ENCODE data around the gene MTR. TPM values are rescaled to one million over a fixed set of nuclear protein-coding genes. Genes with fewer than 3 reads are reported as not detected.
A peak's percentile ranks its signal among the peaks of the same experiment; 100 is the strongest.

MTR gene
- total and polyA plus RNA-seq, 9 donors, result 14.0 to 30.6 (median 17.9) TPM

DNA sequence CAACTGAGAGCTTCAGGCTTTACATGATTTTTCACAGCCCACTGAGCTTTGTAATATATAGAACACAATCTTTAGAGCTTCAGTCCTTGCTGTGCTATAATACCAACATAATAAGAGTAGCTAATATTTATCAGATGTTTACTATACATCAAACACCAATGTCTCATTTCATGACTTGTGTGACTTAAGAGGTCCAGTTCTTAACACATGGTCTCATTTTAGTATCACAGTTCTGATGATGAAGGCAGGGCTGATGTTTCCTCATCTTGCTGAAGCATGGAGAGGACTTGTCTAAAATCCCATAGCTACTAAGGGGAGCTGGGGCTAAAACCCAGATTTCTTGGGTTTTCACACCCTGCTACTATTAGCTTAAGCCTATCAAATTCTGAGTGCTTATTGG, 5.5 kb downstream of the MTR start:
- Histone ChIP-seq H3K4me3 (ENCODE audit: low read length) (no peak overlapping the region), H3K4me1 (ENCODE audit: control insufficient read depth, insufficient read depth, low read length) (no peaks in the 10 kb centered on the region), H3K27me3 (ENCODE audit: control insufficient read depth, insufficient read depth, low read length) (no peaks in the 10 kb centered on the region), H3K27ac (ENCODE audit: low read length) (no peak overlapping the region), H3K9me3 (replicated peaks; ENCODE audit: control insufficient read depth, low read depth, low read length) (no peaks in the 10 kb centered on the region), H3K36me3 (ENCODE audit: control insufficient read depth, insufficient read depth, low read length) (peaks cover 8% of the 10 kb centered on the region)
- DNase-seq, result no peak

DNA sequence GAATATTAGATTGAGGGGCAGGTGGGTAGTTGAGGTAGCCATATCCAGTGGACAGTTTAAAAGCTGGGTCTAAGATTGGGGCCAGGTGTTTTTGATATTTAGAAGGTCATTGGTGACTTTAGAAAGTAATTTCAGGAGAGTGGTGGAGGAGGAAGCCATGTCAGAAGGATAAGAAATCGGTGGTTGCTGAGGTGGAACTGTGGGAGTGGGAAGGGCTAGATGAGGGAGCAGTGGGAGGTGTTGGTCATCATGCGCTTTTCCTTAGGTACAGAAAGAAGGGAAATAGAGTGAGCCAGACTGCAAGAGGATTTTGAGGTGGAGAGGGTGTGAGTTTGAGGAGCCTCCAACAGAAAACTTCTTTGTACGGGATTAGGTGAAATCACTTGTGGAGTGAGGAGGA, 7.2 kb downstream of the MTR start:
- H3K4me1 ChIP-seq (ENCODE audit: control insufficient read depth, insufficient read depth, low read length), result no peaks in the 10 kb centered on the region
- no peak overlapping the region for H3K4me3 ChIP-seq (ENCODE audit: low read length)
- no peaks in the 10 kb centered on the region for H3K27me3 ChIP-seq (ENCODE audit: control insufficient read depth, insufficient read depth, low read length)
- no peak for DNase-seq
- no peak overlapping the region for H3K27ac ChIP-seq (ENCODE audit: low read length)
- 87% methylated on average over 2 of the region's 3 CpGs for WGBS (ENCODE audit: insufficient coverage)
- peaks cover 12% of the 10 kb centered on the region for H3K36me3 ChIP-seq (ENCODE audit: control insufficient read depth, insufficient read depth, low read length)
- H3K9me3 ChIP-seq (replicated peaks; ENCODE audit: control insufficient read depth, low read depth, low read length), result no peaks in the 10 kb centered on the region

DNA sequence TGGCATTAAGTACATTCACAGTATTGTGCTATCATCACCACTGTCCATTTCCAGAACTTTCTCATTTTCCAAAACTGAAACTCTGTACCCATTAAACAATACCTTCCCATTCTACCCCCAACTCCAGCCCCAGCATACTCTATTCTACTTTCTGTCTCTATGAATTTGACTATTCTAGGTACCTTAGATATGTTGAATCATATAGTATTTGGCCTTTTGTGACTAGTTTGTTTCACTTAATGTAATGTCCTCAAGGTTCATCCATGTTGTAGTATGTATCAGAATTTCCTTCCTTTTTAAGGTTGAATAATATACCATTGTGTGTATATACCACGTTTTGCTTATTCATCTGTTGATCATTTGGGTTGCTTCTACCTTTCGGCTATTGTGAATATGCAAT, 11.5 kb downstream of the MTR start:
- H3K4me3 ChIP-seq (ENCODE audit: low read length), result no peak overlapping the region
- DNase-seq, result no peak
- H3K9me3 ChIP-seq (replicated peaks; ENCODE audit: control insufficient read depth, low read depth, low read length), result no peaks in the 10 kb centered on the region
- H3K4me1 ChIP-seq (ENCODE audit: control insufficient read depth, insufficient read depth, low read length), result peaks cover 3% of the 10 kb centered on the region
- H3K27ac ChIP-seq (ENCODE audit: low read length), result no peak overlapping the region
- no peaks in the 10 kb centered on the region for H3K27me3 ChIP-seq (ENCODE audit: control insufficient read depth, insufficient read depth, low read length)
- WGBS (ENCODE audit: insufficient coverage), result no CpG with 5 or more reads among the region's 2 CpGs
- H3K36me3 ChIP-seq (ENCODE audit: control insufficient read depth, insufficient read depth, low read length), result peaks cover 21% of the 10 kb centered on the region

DNA sequence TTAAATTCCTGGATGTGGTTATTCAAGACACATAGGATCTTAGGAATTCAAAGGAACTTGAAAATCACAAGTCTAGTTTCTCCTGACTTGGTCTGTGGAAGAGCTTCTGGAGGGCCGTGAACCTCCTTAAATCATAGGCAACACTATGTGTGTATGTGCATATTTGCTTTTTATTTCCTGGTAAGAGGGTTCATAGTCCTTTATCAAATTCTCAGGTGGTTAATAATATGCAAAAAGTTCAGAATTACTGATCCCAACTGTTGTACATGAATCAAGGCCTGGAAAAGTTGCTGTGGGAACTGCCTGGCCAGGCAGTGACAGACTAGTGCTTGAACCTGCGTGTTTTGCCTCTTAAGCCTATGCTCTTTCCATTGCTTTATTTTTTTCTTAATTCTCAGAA, 12.9 kb downstream of the MTR start:
- Histone ChIP-seq H3K27ac (ENCODE audit: low read length) (no peak overlapping the region), H3K27me3 (ENCODE audit: control insufficient read depth, insufficient read depth, low read length) (no peaks in the 10 kb centered on the region), H3K4me3 (ENCODE audit: low read length) (no peak overlapping the region), H3K9me3 (replicated peaks; ENCODE audit: control insufficient read depth, low read depth, low read length) (no peaks in the 10 kb centered on the region), H3K4me1 (ENCODE audit: control insufficient read depth, insufficient read depth, low read length) (peaks cover 3% of the 10 kb centered on the region), H3K36me3 (ENCODE audit: control insufficient read depth, insufficient read depth, low read length) (peaks cover 27% of the 10 kb centered on the region)
- no peak for DNase-seq
- no CpG with 5 or more reads among the region's 2 CpGs for WGBS (ENCODE audit: insufficient coverage)

DNA sequence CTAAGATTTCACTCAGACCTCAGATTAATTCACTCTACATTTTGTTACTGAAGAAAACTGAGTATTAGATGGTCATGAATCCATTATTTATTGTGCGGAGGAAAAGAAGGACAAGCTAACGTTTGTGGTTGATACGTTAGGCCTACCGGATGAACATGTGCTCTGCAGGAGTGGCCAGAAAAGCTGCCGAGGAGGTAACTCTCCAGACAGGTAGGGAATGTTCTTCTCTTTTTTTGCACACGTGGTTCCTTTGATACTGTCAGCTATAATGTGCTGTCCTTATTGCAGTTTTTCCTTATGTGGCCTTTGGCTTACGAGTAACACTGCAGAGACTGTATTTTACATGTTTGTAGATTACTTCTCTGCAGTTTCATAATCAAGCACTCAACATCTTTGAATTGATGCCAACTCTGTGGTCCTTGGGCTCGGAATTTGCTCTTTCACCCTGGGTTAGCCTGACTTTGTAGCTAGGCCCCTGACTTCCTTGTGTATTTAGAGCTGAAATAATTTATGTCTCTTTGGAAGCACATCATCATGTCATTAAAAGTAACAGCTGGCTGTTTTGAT, 13.6 kb downstream of the MTR start:
- Histone ChIP-seq H3K4me1 (ENCODE audit: control insufficient read depth, insufficient read depth, low read length) (peaks cover 3% of the 10 kb centered on the region), H3K36me3 (ENCODE audit: control insufficient read depth, insufficient read depth, low read length) (peaks cover 23% of the 10 kb centered on the region), H3K9me3 (replicated peaks; ENCODE audit: control insufficient read depth, low read depth, low read length) (no peaks in the 10 kb centered on the region), H3K27ac (ENCODE audit: low read length) (no peak overlapping the region), H3K27me3 (ENCODE audit: control insufficient read depth, insufficient read depth, low read length) (no peaks in the 10 kb centered on the region), H3K4me3 (ENCODE audit: low read length) (no peak overlapping the region)
- 88% methylated on average over 5 of the region's 8 CpGs for WGBS (ENCODE audit: insufficient coverage)
- DNase-seq, result no peak

DNA sequence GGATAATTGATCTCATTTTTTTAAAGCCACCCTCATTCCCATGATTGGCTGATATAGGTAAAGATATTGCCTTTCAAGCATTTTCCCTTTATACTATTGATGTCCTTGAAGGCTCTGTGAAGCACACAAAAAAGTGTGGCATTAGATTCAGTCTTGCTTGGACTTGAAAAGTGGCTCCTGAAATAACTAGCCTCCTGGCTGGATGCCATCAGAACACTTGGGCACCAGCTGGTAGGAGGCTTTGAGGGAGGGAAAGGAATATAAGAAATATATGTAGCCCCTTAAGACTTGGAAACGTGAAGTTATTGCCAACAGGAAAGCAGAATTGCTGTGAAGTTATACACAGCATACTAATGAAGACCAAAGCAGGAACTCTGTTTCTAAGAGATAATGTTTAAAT, 14.1 kb downstream of the MTR start:
- peaks cover 19% of the 10 kb centered on the region for H3K36me3 ChIP-seq (ENCODE audit: control insufficient read depth, insufficient read depth, low read length)
- peak; percentile 37 for DNase-seq
- no peaks in the 10 kb centered on the region for H3K27me3 ChIP-seq (ENCODE audit: control insufficient read depth, insufficient read depth, low read length)
- H3K4me1 ChIP-seq (ENCODE audit: control insufficient read depth, insufficient read depth, low read length), result peaks cover 3% of the 10 kb centered on the region
- H3K4me3 ChIP-seq (ENCODE audit: low read length), result no peak overlapping the region
- no peaks in the 10 kb centered on the region for H3K9me3 ChIP-seq (replicated peaks; ENCODE audit: control insufficient read depth, low read depth, low read length)
- WGBS (ENCODE audit: insufficient coverage), result no CpG with 5 or more reads among the region's 1 CpG
- no peak overlapping the region for H3K27ac ChIP-seq (ENCODE audit: low read length)

DNA sequence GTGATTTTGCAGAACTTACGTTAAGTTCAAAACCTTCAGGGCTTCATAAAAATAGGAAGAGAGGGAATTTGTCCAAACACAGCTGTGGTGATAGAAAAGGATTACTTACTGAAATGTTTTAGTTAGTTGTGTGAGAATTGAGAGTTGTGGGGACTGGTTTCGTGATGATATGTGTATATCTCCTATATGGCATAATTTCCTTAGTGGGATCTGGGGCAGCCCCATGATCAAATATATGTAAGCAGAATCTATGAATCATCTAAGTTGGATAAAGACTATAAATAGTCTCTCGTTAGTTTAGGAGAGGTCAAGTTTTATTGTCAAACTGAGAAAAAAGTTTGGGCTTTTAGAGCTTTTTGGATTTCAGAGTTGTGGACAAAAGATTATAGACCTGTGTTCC, 14.9 kb downstream of the MTR start:
- DNase-seq, result no peak
- peaks cover 19% of the 10 kb centered on the region for H3K36me3 ChIP-seq (ENCODE audit: control insufficient read depth, insufficient read depth, low read length)
- no CpG with 5 or more reads among the region's 3 CpGs for WGBS (ENCODE audit: insufficient coverage)
- no peak overlapping the region for H3K27ac ChIP-seq (ENCODE audit: low read length)
- no peaks in the 10 kb centered on the region for H3K9me3 ChIP-seq (replicated peaks; ENCODE audit: control insufficient read depth, low read depth, low read length)
- no peak overlapping the region for H3K4me3 ChIP-seq (ENCODE audit: low read length)
- no peaks in the 10 kb centered on the region for H3K27me3 ChIP-seq (ENCODE audit: control insufficient read depth, insufficient read depth, low read length)
- peaks cover 3% of the 10 kb centered on the region for H3K4me1 ChIP-seq (ENCODE audit: control insufficient read depth, insufficient read depth, low read length)

DNA sequence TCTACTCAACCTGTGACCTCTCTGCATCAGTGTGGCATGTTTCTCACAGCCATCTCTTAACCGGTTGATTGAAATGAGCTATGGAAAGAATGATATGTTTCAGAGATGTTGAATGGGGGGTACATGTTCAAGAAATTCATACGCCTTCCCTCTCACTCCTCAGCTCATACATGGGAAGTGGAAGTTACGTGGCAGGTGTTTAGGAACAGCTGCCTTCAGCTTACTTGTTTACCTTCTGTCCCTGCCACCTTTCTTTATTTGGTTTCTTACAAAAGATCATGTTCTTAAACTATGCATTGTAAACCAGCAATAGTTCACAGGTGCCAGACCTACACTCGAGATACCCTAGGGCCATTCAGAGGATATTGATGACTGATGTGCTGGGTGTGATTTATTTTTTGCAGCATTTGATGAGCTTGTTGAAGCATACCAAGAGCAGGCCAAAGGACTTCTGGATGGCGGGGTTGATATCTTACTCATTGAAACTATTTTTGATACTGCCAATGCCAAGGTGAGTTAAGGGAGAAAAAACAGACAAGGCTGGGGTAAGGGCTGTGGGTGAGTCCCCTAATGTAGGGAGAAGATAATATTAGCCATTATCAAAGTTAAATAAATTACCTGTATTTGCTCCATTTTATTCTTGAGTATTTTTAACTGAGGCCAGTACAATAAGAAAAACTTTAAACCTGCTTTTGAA, 17.4 kb downstream of the MTR start:
- peaks cover 33% of the 10 kb centered on the region for H3K36me3 ChIP-seq (ENCODE audit: control insufficient read depth, insufficient read depth, low read length)

DNA sequence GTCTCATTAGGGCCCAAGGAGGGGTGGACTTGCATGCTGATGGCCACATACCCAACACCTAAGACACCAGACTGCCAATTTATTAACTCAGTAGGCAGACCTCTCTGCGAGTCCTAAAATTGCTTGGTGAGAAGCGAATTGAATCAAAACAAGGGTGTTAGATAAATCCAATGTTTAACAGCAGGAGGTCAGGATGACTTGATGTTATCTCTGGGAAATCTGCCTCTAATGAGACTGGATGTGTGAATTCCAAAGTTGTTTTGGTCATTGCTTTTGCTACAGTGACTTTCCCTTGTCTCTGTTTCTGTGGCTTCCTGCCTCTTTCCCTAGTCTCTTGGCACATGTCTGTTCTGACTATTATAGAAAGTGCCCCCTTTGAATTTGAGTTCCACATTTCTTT, 20.8 kb downstream of the MTR start:
- Histone ChIP-seq H3K27ac (ENCODE audit: low read length) (no peak overlapping the region), H3K4me3 (ENCODE audit: low read length) (no peak overlapping the region), H3K27me3 (ENCODE audit: control insufficient read depth, insufficient read depth, low read length) (no peaks in the 10 kb centered on the region), H3K4me1 (ENCODE audit: control insufficient read depth, insufficient read depth, low read length) (no peaks in the 10 kb centered on the region), H3K36me3 (ENCODE audit: control insufficient read depth, insufficient read depth, low read length) (peaks cover 41% of the 10 kb centered on the region), H3K9me3 (replicated peaks; ENCODE audit: control insufficient read depth, low read depth, low read length) (no peaks in the 10 kb centered on the region)
- no peak for DNase-seq
- WGBS (ENCODE audit: insufficient coverage), result no CpG with 5 or more reads among the region's 2 CpGs

More for the DNA sequence above, 17.4 kb downstream of the MTR start:
- Histone ChIP-seq H3K9me3 (replicated peaks; ENCODE audit: control insufficient read depth, low read depth, low read length) (no peaks in the 10 kb centered on the region), H3K4me3 (ENCODE audit: low read length) (no peak overlapping the region), H3K4me1 (ENCODE audit: control insufficient read depth, insufficient read depth, low read length) (peaks cover 3% of the 10 kb centered on the region), H3K27ac (ENCODE audit: low read length) (no peak overlapping the region), H3K27me3 (ENCODE audit: control insufficient read depth, insufficient read depth, low read length) (no peaks in the 10 kb centered on the region)
- no peak for DNase-seq
- WGBS (ENCODE audit: insufficient coverage), result 100% methylated on average over 1 of the region's 5 CpGs

DNA sequence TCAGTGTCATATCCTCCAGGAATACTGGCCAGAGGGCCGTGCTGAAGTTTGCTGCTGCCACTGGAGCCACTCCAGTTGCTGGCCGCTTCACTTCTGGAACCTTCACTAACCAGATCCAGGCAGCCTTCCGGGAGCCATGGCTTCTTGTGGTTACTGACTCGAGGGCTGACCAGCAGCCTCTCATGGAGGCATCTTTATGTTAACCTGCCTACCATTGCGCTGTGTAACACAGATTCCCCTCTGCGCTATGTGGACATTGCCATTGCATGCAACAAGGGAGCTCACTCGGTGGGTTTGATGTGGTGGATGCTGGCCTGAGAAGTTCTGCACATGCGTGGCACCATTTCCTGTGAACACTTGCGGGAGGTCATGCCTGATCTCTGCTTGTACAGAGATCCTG, 24.8 kb downstream of the MTR start:
- Histone ChIP-seq H3K9me3 (replicated peaks; ENCODE audit: control insufficient read depth, low read depth, low read length) (no peaks in the 10 kb centered on the region), H3K4me3 (ENCODE audit: low read length) (no peak overlapping the region), H3K36me3 (ENCODE audit: control insufficient read depth, insufficient read depth, low read length) (peaks cover 36% of the 10 kb centered on the region), H3K27me3 (ENCODE audit: control insufficient read depth, insufficient read depth, low read length) (no peaks in the 10 kb centered on the region), H3K27ac (ENCODE audit: low read length) (no peak overlapping the region), H3K4me1 (ENCODE audit: control insufficient read depth, insufficient read depth, low read length) (no peaks in the 10 kb centered on the region)
- WGBS (ENCODE audit: insufficient coverage), result 92% methylated on average over 9 of the region's 9 CpGs
- no peak for DNase-seq
